Large intestine (tissue), 3 donors: ENCODE results near the gene RBM4B. TPM values are rescaled to one million over a fixed set of nuclear protein-coding genes. Genes with fewer than 3 reads are reported as not detected.

ENCODE experiments used
- DNase-seq, 2 donors: peaks; one replicate each; pipeline versions ENCODE4 v3.0.0 to v3.0.0-alpha.2; 2013
- H3K27ac ChIP-seq: one replicate; pipeline ENCODE4 v1.5.1; 2013; ENCODE audit warnings: low read length
- H3K27me3 ChIP-seq: 2 replicates; pipeline ENCODE4 v1.6.1; 2013; ENCODE audit warnings: low read length; ENCODE audit not compliant: control insufficient read depth, insufficient read depth
- H3K36me3 ChIP-seq: 2 replicates; pipeline ENCODE4 v1.6.1; 2013; ENCODE audit warnings: low read length; ENCODE audit not compliant: control insufficient read depth, insufficient read depth
- H3K4me1 ChIP-seq: one replicate; pipeline ENCODE4 v1.6.1; 2013; ENCODE audit warnings: low read length; ENCODE audit not compliant: control insufficient read depth, insufficient read depth
- H3K4me3 ChIP-seq: one replicate; pipeline ENCODE4 v1.5.1; 2013; ENCODE audit warnings: low read length
- H3K9me3 ChIP-seq: one replicate; pipeline ENCODE4 v1.6.1; 2013; ENCODE audit warnings: mild to moderate bottlenecking, low read depth, low read length, moderate library complexity; ENCODE audit not compliant: control insufficient read depth
- WGBS: methylation state at CpG from one replicate; pipeline ENCODE4 v1.1.5; 2013; ENCODE audit warnings: low lambda C conversion rate; ENCODE audit not compliant: insufficient coverage; 5-methylcytosine and 5-hydroxymethylcytosine counted together
- polyA plus RNA-seq: library from polyadenylated mRNA; unstranded; fragments of 120-200 nt; gene quantifications from one replicate; pipeline ENCODE4 v1.2.1, GENCODE V29; 2013

The RBM4B gene
- polyA plus RNA-seq, 1 donor = 38.9 TPM

DNA sequence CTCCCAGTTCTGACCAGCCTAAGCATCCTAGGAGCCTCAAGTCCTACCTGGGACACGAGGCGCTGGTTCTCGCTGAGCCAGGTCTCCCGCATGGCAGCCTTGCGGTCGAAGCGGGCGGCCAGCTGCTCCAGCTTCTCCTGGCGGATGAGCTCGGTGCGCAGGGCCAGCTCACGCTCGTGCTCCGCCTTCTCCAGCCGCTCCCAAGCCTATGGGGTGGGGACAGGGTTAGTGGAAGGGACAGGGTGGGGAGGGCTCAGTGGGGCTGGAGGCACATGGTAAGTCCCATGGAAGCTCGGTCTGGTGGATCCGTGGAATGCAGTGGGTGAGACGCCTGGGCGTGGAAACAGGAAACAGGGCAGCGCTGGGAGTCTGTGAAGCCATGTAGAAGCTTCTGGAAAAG lies 30.4 kb upstream of the RBM4B start:
- H3K4me3 ChIP-seq = no peak overlapping the region
- DNase-seq = no peak
- H3K27ac ChIP-seq = no peak overlapping the region
- no peaks in the 10 kb centered on the region for H3K27me3 ChIP-seq
- H3K36me3 ChIP-seq = no peaks in the 10 kb centered on the region
- no CpG with 5 or more reads among the region's 20 CpGs for WGBS
- no peaks in the 10 kb centered on the region for H3K4me1 ChIP-seq
- H3K9me3 ChIP-seq = no peaks in the 10 kb centered on the region

DNA sequence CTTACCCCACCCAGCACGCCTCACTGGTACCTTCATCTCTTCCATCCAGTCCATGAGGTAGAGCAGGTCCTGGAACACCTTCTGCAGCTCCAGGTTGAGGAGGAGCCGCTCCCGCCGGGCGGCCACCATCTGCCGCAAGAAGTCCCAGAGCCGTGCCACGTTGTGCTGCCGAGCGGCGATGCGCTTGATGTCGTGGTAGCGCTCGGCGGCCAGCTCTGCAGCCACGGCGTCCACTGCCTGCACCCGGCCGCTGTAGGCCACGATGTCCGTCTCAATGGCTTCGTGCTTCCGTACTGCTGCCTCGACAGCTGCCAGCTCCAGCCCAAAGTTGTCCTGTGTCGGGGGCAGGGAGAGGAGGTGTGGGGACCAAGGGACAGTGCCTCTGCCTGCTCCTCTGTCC lies 29.8 kb upstream of the RBM4B start:
- Histone ChIP-seq H3K4me1 (no peaks in the 10 kb centered on the region), H3K27me3 (no peaks in the 10 kb centered on the region), H3K27ac (no peak overlapping the region), H3K9me3 (no peaks in the 10 kb centered on the region), H3K36me3 (no peaks in the 10 kb centered on the region), H3K4me3 (no peak overlapping the region)
- no CpG with 5 or more reads among the region's 26 CpGs for WGBS
- DNase-seq = no peak

DNA sequence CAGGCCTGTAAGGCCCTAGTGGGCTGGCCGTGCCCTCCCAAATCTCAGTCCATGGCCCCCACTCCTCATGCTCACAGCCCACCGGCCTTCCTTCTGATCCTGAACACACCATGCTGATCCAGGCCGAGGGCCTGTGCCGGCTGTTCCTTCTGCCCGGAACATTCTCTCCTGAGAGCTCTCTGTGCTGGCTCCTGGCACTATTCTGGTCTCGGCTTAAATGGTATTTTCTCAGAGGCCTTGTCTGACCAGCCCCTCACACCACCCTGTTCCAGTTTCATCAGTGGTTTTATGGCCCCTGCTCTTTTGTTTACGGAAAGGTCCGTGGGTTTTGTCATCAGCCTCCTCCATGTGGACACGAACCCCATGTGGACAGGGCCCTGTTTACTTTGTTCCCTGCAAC lies 29.3 kb upstream of the RBM4B start:
- DNase-seq = no peak
- Histone ChIP-seq H3K9me3 (no peaks in the 10 kb centered on the region), H3K27me3 (no peaks in the 10 kb centered on the region), H3K27ac (no peak overlapping the region), H3K4me3 (no peak overlapping the region), H3K36me3 (no peaks in the 10 kb centered on the region), H3K4me1 (no peaks in the 10 kb centered on the region)
- no CpG with 5 or more reads among the region's 9 CpGs for WGBS

DNA sequence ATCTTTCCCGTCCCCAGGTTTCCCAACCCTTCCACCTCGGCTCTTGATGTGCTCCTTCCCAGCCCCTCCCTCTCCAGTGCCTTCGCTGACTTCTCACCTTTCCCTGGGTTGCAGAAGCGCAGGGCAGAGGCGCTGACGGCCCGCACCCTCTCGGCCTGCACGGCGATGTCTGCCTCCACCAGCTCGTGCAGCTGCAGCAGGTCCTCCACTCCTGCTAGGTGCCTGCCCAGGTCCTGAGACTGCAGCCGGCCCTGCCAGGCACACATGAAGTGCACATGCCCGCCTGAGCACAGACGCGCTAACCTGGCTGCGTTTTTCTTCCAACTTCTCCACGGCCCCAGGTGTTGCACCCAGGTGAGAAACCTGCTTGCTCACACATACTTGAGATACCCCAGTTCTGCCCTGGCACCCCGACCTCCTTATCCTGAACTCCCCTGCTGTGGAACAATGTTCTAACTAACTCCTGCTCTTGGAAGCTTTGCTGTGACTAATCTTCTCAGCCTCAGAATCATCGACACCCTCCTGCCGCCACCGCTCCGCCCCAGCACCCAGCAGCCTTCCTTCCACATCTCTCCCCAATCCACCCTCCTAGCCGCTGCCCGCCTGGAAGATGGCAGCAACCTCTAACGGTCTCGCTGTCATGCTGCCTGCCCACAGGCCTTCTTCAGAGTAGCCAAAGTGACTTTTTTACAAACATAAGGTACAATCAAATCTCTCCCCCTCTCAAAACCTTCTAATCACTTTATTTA lies 28.1 kb upstream of the RBM4B start:
- no peaks in the 10 kb centered on the region for H3K36me3 ChIP-seq
- no peak overlapping the region for H3K4me3 ChIP-seq
- H3K27me3 ChIP-seq = no peaks in the 10 kb centered on the region
- no peak overlapping the region for H3K27ac ChIP-seq
- 100% methylated on average over 2 of the region's 26 CpGs for WGBS
- no peaks in the 10 kb centered on the region for H3K4me1 ChIP-seq
- H3K9me3 ChIP-seq = peaks cover 2% of the 10 kb centered on the region
- DNase-seq = no peak

DNA sequence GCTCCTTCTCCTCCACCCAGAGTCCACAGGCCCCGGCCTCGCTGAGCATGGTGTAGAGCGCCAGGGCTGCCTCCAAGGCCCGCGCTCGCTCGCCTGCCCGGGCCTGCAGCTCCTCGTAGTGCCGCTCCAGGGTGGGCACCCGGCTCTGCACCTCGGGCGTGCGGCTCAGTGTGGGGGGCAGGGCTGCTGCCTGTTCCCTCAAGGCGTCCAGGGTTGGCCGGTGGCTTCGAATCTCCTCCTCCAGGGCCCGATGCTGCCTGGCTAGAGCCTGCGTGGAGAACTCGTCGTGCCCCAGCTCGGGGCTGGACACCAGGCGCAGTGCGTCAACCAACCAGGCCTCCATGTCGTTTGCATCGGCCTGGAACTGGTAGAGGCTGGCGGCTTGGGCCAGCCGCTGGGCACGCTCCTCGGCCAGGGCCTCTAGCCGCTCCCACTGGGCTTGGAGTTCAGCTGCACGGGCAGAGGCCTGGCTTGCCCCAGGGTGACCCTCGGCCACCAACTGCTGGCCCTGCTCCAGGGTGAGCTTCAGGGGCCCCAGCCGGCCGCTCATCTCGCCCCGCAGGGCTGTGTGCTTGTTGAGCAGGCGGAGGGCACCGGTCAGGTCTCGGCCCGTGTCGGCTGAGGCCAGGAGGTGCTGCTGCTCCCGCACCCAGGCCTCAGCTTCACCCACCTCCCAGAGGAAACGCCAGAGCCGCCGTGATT lies 27.1 kb upstream of the RBM4B start:
- WGBS = no CpG with 5 or more reads among the region's 46 CpGs
- Histone ChIP-seq H3K36me3 (no peaks in the 10 kb centered on the region), H3K4me3 (no peak overlapping the region), H3K27ac (no peak overlapping the region), H3K4me1 (no peaks in the 10 kb centered on the region), H3K9me3 (peaks cover 9% of the 10 kb centered on the region), H3K27me3 (no peaks in the 10 kb centered on the region)
- DNase-seq = no peak

DNA sequence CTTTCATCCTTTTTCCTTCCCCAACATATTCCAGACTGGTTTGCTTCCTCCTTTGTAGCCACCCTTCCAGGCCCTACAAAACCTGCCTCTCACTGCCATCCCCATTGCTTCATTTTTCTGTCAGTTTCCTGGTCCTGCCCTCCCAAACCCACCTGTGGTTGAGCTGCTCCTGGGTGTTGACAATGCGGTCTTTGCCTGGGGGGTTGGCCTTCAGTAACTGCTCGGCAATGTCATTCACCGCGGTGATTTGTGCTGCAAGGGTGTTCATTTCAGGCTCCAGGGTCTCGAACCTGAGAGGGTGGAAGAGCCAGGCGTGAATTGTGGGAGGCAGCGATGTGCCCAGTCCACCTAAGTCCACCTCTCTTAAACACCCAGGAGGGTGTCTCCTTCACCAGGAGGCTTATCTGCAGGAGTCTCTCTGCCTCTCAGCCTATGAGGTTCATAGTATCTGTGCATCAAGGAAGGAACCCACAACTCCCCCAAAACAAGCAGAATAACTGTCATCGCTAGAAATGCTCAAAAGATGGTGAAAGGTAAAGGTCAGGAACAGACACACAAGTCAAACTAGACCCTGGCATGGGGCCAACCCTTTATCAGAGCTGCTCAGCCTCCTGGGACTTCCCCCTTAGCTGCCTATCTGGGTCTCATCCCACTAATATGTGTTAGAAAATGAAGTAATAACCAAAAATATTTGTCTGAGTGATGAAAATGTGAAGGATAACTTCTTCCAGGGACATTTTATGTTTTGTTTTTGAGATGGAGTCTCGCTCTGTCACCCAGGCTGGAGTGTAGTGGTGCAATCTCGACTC lies 23.9 kb upstream of the RBM4B start:
- no peaks in the 10 kb centered on the region for H3K27me3 ChIP-seq
- peak in 1 of 2 donors; percentile 20 for DNase-seq
- WGBS = 100% methylated on average over 2 of the region's 10 CpGs
- no peak overlapping the region for H3K4me3 ChIP-seq
- peaks cover 12% of the 10 kb centered on the region for H3K9me3 ChIP-seq
- no peaks in the 10 kb centered on the region for H3K36me3 ChIP-seq
- H3K27ac ChIP-seq = no peak overlapping the region
- H3K4me1 ChIP-seq = no peaks in the 10 kb centered on the region

DNA sequence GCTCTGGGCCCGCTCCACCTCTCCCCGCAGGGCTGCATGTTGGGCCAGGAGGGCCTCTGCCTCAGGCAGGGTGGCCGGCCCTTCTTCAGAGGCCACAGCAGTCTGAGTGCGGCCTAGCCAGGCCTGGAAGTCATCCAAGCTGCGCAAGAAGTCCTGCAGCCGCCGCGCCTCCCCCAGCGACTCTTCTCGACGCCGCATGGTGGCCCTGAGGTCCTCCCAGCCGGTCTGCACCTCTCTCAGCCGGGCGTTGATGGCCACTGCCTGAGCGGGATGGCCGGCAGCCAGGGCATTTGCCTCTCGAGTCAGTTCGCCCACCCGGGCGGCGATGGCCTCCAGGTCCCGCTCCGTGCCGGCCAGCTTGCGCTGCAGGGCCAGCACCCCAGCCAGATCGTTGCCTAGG lies 23.1 kb upstream of the RBM4B start:
- Histone ChIP-seq H3K27ac (no peak overlapping the region), H3K36me3 (no peaks in the 10 kb centered on the region), H3K9me3 (peaks cover 12% of the 10 kb centered on the region), H3K27me3 (no peaks in the 10 kb centered on the region), H3K4me3 (no peak overlapping the region), H3K4me1 (no peaks in the 10 kb centered on the region)
- no CpG with 5 or more reads among the region's 27 CpGs for WGBS
- DNase-seq = no peak

DNA sequence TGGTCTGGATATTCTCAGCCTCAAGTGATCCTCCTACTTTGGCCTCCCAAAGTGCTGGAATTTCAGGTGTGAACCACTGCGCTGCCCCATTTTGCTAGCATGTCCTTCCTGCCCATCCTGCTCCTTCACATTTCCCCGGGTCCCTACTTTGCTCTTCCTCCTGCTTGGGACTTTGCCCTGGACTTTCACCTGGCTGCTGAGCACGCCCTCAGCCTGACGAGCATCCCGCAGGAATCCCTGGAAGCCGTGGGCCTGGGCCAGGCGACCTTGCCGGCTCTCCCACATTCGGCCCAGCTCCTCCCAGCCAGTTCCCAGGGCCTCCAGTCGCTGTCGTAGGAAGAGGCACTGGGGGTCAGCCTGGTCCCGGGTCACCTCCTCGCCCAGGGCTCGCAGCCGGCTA lies 22.6 kb upstream of the RBM4B start:
- Histone ChIP-seq H3K9me3 (peaks cover 12% of the 10 kb centered on the region), H3K27ac (no peak overlapping the region), H3K27me3 (no peaks in the 10 kb centered on the region), H3K36me3 (no peaks in the 10 kb centered on the region), H3K4me1 (no peaks in the 10 kb centered on the region), H3K4me3 (no peak overlapping the region)
- no CpG with 5 or more reads among the region's 15 CpGs for WGBS
- peak in 1 of 2 donors; percentile 16 for DNase-seq

DNA sequence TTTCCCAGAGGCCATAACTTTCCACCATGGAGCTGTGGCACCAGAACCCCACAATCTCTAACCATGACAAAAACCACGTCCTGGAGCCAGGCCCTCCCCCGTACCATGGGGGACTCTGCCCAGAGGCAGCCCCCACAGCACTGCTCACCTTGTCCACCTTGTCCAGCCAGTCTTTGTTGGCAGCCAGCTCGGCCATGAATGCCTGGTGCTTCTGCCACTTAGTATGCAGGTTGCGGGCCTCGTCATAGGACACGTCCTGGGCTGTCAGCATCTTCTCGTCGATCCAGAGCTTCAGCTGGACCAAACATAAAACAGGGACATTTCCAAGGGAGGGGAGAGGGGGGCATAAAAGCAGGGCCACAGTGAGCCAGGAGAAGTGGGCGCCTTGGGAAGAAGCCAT lies 20.8 kb upstream of the RBM4B start:
- peaks cover 12% of the 10 kb centered on the region for H3K9me3 ChIP-seq
- no peaks in the 10 kb centered on the region for H3K27me3 ChIP-seq
- no peaks in the 10 kb centered on the region for H3K36me3 ChIP-seq
- H3K27ac ChIP-seq = no peak overlapping the region
- no peak for DNase-seq
- WGBS = no CpG with 5 or more reads among the region's 9 CpGs
- no peak overlapping the region for H3K4me3 ChIP-seq
- H3K4me1 ChIP-seq = peaks cover 3% of the 10 kb centered on the region

DNA sequence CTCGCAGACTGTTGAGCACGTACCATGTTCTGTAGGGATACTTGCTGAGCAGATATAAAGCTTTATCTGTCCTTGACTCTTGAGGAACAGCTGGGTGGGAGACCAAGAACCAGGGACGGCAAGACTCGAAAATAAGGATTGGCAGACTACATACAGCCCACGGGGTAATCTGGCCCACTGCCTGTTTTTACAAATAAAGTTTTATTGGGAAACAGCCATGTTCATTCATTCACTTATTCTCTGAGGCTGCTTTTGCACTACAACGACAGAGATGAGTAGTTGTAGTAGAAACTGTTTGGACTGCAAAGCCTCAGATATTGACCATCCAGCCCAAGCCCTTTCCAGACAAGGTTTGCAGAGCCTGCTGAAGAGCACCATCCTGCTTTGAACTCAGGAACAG lies 20.3 kb upstream of the RBM4B start:
- Histone ChIP-seq H3K27me3 (no peaks in the 10 kb centered on the region), H3K27ac (no peak overlapping the region), H3K9me3 (peaks cover 12% of the 10 kb centered on the region), H3K4me1 (peaks cover 3% of the 10 kb centered on the region), H3K4me3 (no peak overlapping the region), H3K36me3 (no peaks in the 10 kb centered on the region)
- no peak for DNase-seq
- no CpG with 5 or more reads among the region's 6 CpGs for WGBS
